Heart left ventricle (tissue), 16 donors: ENCODE measurements around the gene SLC7A4. TPM values are rescaled to one million over a fixed set of nuclear protein-coding genes. Genes with fewer than 3 reads are reported as not detected.

Source experiments
- ATAC-seq, 4 donors: fragments of 200-7000 bp; cut with Tn5 transposase; one replicate each; pipeline ENCODE4 v1.9.1; 2020 to 2022; ENCODE audit warnings: moderate library complexity in 4 of 4, mild to moderate bottlenecking in 3 of 4, moderate number of reproducible peaks in 1 of 4
- DNase-seq, 5 donors: peaks; one replicate each; pipeline ENCODE4 v3.0.0-alpha.2; 2020
- H3K27ac ChIP-seq, 12 donors: fragments of 200-600 bp; sonication (generic) in 4 of 12; one replicate each; pipeline versions ENCODE4 v1.5.0 to v1.8.0; 2016 to 2022; ENCODE audit warnings: mild to moderate bottlenecking in 2 of 12
- H3K27me3 ChIP-seq, 9 donors: fragments of 200-600 bp; sonication (generic) in 2 of 9; one replicate each; pipeline versions ENCODE4 v1.5.1 to v1.8.0; 2016 to 2022; ENCODE audit warnings: mild to moderate bottlenecking in 3 of 9
- H3K36me3 ChIP-seq, 9 donors: fragments of 200-600 bp; sonication (generic) in 2 of 9; one replicate each; pipeline versions ENCODE4 v1.5.0 to v1.8.0; 2018 to 2022; ENCODE audit warnings: mild to moderate bottlenecking in 2 of 9
- H3K4me1 ChIP-seq, 12 donors: fragments of 200-600 bp; sonication (generic) in 4 of 12; one replicate each; pipeline versions ENCODE4 v1.5.0 to v1.8.0; 2016 to 2022; ENCODE audit warnings: mild to moderate bottlenecking in 3 of 12
- H3K4me3 ChIP-seq, 12 donors: fragments of 200-600 bp; sonication (generic) in 4 of 12; one replicate each; pipeline versions ENCODE4 v1.5.0 to v1.8.0; 2017 to 2022; ENCODE audit warnings: mild to moderate bottlenecking in 9 of 12, moderate library complexity in 4 of 12
- H3K9me3 ChIP-seq, 12 donors: fragments of 200-600 bp; sonication (generic) in 4 of 12; one replicate each; pipeline versions ENCODE4 v1.5.0 to v1.8.0; 2016 to 2022; ENCODE audit warnings: mild to moderate bottlenecking in 1 of 12
- CTCF ChIP-seq, 12 donors: fragments of 200-600 bp; sonication (generic) in 4 of 12; IDR thresholded peaks; one replicate each; pipeline versions ENCODE4 v1.5.0 to v1.8.0; 2018 to 2022; ENCODE audit warnings: antibody characterized with exemption in 12 of 12, mild to moderate bottlenecking in 5 of 12
- POLR2A ChIP-seq, 2 donors: fragments of 450-650 bp; IDR thresholded peaks; one replicate each; pipeline ENCODE4 v1.6.1; 2017; ENCODE audit warnings: antibody characterized with exemption in 2 of 2, mild to moderate bottlenecking in 2 of 2, moderate library complexity in 2 of 2
- WGBS, 4 donors: extraction: QIAGEN DNeasy Blood & Tissue Kit in 2 of 4; methylation state at CpG; one replicate each; pipeline versions ENCODE4 v1.1.5 to v1.1.7; 2013 to 2018; 5-methylcytosine and 5-hydroxymethylcytosine counted together
- intact Hi-C, 10 donors: fragments of 100-400 bp; cut with DNase I; formaldehyde crosslinking; loops; one replicate each; pipeline versions ENCODE4 v1.11.1 to v1.14.2; 2022
- polyA plus RNA-seq, 2 donors: library from polyadenylated mRNA; stranded (reverse); fragments of 200-250 nt; gene quantifications; one replicate each; pipeline ENCODE4 v1.2.3, GENCODE V29; 2013
- total RNA-seq, 9 donors: library from RNA; depleted of rRNA in 2 of 9; stranded (reverse); fragments of >200 nt in 2 of 9; fragmentation: NEBNext Ultra II Directional in 3 of 9; extraction: Animal tissue kit (Norgen Biotek cat#: 25700) in 3 of 9; gene quantifications; one replicate each; pipeline versions ENCODE4 v1.1.0 to v1.2.4, GENCODE V29; 2016 to 2023
- donor health status: ischemic (EF 13 %, LVEDD 7.1; RV severe dilation, severe dysfunction).
- donor health status: healthy with polysubstance abuse.
- donor health status: DM: no; HTN: yes; CAD: no.
- donor health status: DM: no; HTN: no; CAD: no.
- donor health status: ischemic (EF 25% LVEDD 6.9; RV normal size, moderate dysfunction).
- donor health status: ischemic (EF 25% LVEDD 5.7; RV mildly dilated, moderate dysfunction).
- donor health status: healthy.
- donor health status: DM: yes; HTN: yes; CAD: no.
- donor health status: ischemic (EF 35%, LVEDD 5.7; RV mildly dilated, moderate dysfunction).
- donor health status: nonischemic (EF 11% LVEDD 7.7; RV severe dilation, severe dysfunction).
- donor health status: DM: yes; HTN: yes; CAD: no.
- donor health status: PGD.
- donor health status: ischemic (EF 29% LVEDD 5.4; RV normal size, mild dysfunction).
- donor health status: nonischemic (EF 23%, LVEDD 6.1; RV moderate dilation, normal function).

Gene SLC7A4
- total and polyA plus RNA-seq, 11 donors: 0.24 to 2.8 (median 0.31) TPM; not detected in 8

- ATAC-seq: no peak
- DNase-seq: no peak
- no peak for TF ChIP-seq POLR2A (IDR thresholded peaks at IDR 0.05)
- no peak for TF ChIP-seq CTCF (IDR thresholded peaks at IDR 0.05)
- Histone ChIP-seq H3K4me1 (no peaks in the 10 kb centered on the region), H3K27me3 (no peaks in the 10 kb centered on the region), H3K36me3 (peaks cover 0 to 88% (median 68%) of the 10 kb centered on the region in 9 donors), H3K27ac (no peak overlapping the region), H3K4me3 (no peak overlapping the region), H3K9me3 (no peaks in the 10 kb centered on the region)
- WGBS, 4 donors: 76 to 79% (median 79%) methylated on average over 14 to 21 of the region's 21 CpGs
- intact Hi-C loops: loop anchor here in 1 of 10 donors (10.0 kb wide), 1 partner anchor 76 kb away; the partner anchor contains the start of gene CRKL
Observed at GRCh38 chr22:20990184-20991180, 41.9 kb downstream of the SLC7A4 start.

GRCh38 chr22:20989323-20990138, 42.8 kb downstream of the SLC7A4 start:
- intact Hi-C loops: loop anchor here in 3 of 10 donors (10.0 kb wide), 3 partner anchors 75 to 135 kb away; partner anchors contain the start of genes CRKL (in 2 of the 3), PI4KA (in 1 of the 3) and SNAP29 (in 1 of the 3)
- Histone ChIP-seq H3K4me1 (no peaks in the 10 kb centered on the region), H3K9me3 (no peaks in the 10 kb centered on the region), H3K36me3 (peaks cover 0 to 86% (median 63%) of the 10 kb centered on the region in 9 donors), H3K27me3 (no peaks in the 10 kb centered on the region), H3K27ac (no peak overlapping the region), H3K4me3 (no peak overlapping the region)
- DNase-seq: no peak
- TF ChIP-seq POLR2A (IDR thresholded peaks at IDR 0.05) (no peak), CTCF (IDR thresholded peaks at IDR 0.05) (no peak)
- no peak for ATAC-seq
- WGBS, 4 donors: 66 to 74% (median 71%) methylated on average over 15 to 17 of the region's 17 CpGs

GRCh38 chr22:20988573-20989322, 43.6 kb downstream of the SLC7A4 start:
- Histone ChIP-seq H3K27me3 (no peaks in the 10 kb centered on the region), H3K4me3 (no peak overlapping the region), H3K9me3 (no peaks in the 10 kb centered on the region), H3K36me3 (peaks cover 0 to 84% (median 65%) of the 10 kb centered on the region in 9 donors), H3K4me1 (peaks cover 0 to 3% (median 0%) of the 10 kb centered on the region in 12 donors), H3K27ac (no peak overlapping the region)
- 86 to 93% (median 91%) methylated on average over 12 to 16 of the region's 16 CpGs for WGBS, 4 donors
- TF ChIP-seq CTCF (IDR thresholded peaks at IDR 0.05): no peak
- no peak for TF ChIP-seq POLR2A (IDR thresholded peaks at IDR 0.05)
- DNase-seq (no peak), ATAC-seq (no peak)
- intact Hi-C loops: loop anchor here in 2 of 10 donors (10.0 kb wide), 3 partner anchors 74 to 134 kb away; partner anchors contain the start of genes CRKL (in 1 of the 2), PI4KA (in 1 of the 2) and SNAP29 (in 1 of the 2)
